Measurements from ENCODE around the gene TLR10. TPM values are rescaled to one million over a fixed set of nuclear protein-coding genes. Genes with fewer than 3 reads are reported as not detected.

Gene TLR10
- total RNA-seq, 1 experiment from 2014 or later = not detected

DNA sequence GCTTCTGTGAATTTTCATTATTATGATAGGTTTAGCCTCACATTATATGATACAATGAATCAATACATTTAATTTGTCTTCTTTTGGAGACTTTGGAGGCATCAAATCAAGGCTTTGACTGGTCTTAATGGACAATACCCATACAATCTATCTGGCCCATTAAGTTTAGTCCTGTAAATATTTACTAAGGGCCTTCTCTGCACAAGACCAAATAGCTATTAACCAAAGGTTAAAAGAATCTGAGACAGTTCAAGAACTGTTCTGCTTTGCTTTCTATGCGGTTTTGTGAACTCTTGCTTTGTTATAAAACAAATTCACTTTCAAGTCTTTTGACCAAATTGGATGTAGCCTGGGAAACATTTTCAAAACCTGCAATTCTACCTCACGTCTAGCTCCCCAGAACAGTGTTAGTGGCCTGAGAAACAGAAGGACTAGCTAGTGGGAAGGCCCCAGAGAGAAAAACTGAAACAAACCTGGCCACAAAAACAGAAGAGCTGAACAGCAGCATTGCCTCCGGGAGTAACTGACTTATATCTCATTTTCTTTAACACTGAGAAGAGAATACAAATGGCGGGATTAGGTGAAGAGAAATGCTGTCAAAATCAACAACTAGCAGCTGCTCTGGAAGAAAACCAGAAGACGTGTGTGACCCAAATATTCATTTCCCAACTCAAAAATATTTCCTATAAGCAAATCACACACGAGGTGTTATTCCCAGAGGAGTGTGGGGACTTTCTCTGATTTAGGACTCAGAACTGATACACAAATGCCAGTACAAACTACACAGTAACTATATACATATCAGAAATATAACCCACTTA is 21.3 kb upstream of the TLR10 start:
- no peaks in the 10 kb centered on the region for H3K4me1 Mint-ChIP-seq (ENCODE audit: low read depth, unreplicated experiment)
- CTCF ChIA-PET = interaction anchor here (0.7 to 1.6 kb wide), 5 partner anchors 21 to 735 kb away, joined by 3 to 8 read pairs (median 3); partner anchors contain the start of gene TLR10
- DNase-seq = no peak
- no peaks in the 10 kb centered on the region for H3K36me3 Mint-ChIP-seq (ENCODE audit: insufficient read depth, unreplicated experiment)
- BruUV-seq (replicated peaks) = no TSS peak
- intact Hi-C loops (cut with micrococcal nuclease; ENCODE audit: unreplicated experiment) = loop anchor here (1.0 to 2.0 kb wide), 2 partner anchors 16 to 43 kb away; no protein-coding TSS in a partner anchor
- peaks cover 8% of the 10 kb centered on the region for H3K9me3 Mint-ChIP-seq (ENCODE audit: low read depth, unreplicated experiment)
- TF ChIP-seq, protein P1, sequence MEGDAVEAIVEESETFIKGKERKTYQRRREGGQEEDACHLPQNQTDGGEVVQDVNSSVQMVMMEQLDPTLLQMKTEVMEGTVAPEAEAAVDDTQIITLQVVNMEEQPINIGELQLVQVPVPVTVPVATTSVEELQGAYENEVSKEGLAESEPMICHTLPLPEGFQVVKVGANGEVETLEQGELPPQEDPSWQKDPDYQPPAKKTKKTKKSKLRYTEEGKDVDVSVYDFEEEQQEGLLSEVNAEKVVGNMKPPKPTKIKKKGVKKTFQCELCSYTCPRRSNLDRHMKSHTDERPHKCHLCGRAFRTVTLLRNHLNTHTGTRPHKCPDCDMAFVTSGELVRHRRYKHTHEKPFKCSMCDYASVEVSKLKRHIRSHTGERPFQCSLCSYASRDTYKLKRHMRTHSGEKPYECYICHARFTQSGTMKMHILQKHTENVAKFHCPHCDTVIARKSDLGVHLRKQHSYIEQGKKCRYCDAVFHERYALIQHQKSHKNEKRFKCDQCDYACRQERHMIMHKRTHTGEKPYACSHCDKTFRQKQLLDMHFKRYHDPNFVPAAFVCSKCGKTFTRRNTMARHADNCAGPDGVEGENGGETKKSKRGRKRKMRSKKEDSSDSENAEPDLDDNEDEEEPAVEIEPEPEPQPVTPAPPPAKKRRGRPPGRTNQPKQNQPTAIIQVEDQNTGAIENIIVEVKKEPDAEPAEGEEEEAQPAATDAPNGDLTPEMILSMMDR (IDR thresholded peaks at IDR 0.05; ENCODE audit: unreplicated experiment) = no peak
- no peak overlapping the region for H3K4me3 Mint-ChIP-seq (ENCODE audit: low read depth, unreplicated experiment)
- H3K27ac Mint-ChIP-seq (ENCODE audit: unreplicated experiment) = no peak overlapping the region
- H3K27me3 Mint-ChIP-seq (ENCODE audit: unreplicated experiment) = no peaks in the 10 kb centered on the region

DNA sequence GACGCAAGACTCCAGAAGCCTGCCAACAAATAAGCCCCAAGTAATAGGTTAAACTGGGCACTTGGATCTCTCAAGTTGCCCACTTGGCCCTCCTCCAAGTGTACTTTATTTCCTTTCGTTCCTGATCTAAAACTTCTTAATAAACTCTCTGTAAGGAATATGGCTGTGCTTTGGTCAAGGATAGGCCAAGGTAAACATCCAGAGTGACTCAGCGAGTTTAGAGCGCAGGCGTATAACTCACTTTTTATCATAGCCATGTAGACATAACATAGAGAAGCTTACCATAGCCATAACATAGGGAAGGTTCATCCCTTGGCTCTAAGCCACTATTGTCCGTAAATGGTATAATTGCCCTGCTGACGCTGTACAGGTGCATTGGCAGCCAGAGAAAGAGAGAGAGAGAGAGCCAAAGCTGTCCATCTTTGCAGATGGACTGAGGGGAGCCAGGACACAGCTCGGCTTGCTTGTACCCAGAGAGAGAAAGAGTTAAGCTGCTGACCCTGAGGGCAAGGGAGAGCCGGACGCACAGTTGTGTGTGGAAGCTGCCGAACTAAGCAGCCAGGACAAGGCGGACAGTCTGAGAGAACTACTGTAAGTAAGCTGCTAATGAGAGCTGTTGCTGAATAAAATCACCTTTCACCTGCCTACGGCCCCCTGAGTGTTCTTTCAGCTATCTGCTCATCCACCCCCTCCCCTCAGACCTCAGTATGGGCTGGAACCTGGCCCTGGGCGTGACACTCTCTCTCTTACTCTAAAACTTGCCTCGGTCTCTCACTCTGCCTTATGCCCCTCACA is 20.0 kb upstream of the TLR10 start:
- no peaks in the 10 kb centered on the region for H3K36me3 Mint-ChIP-seq (ENCODE audit: insufficient read depth, unreplicated experiment)
- intact Hi-C loops (cut with micrococcal nuclease; ENCODE audit: unreplicated experiment) = no loop called here
- DNase-seq = no peak
- CTCF ChIA-PET = interaction anchor here (1.6 kb wide), 1 partner anchor 43 kb away, joined by 6 read pairs; no protein-coding TSS in a partner anchor
- H3K4me3 Mint-ChIP-seq (ENCODE audit: low read depth, unreplicated experiment) = no peak overlapping the region
- BruUV-seq (replicated peaks) = no TSS peak
- TF ChIP-seq, protein P1 (IDR thresholded peaks at IDR 0.05; ENCODE audit: unreplicated experiment) = no peak
- H3K27me3 Mint-ChIP-seq (ENCODE audit: unreplicated experiment) = no peaks in the 10 kb centered on the region
- H3K9me3 Mint-ChIP-seq (ENCODE audit: low read depth, unreplicated experiment) = peaks cover 8% of the 10 kb centered on the region
- H3K27ac Mint-ChIP-seq (ENCODE audit: unreplicated experiment) = no peak overlapping the region
- no peaks in the 10 kb centered on the region for H3K4me1 Mint-ChIP-seq (ENCODE audit: low read depth, unreplicated experiment)

DNA sequence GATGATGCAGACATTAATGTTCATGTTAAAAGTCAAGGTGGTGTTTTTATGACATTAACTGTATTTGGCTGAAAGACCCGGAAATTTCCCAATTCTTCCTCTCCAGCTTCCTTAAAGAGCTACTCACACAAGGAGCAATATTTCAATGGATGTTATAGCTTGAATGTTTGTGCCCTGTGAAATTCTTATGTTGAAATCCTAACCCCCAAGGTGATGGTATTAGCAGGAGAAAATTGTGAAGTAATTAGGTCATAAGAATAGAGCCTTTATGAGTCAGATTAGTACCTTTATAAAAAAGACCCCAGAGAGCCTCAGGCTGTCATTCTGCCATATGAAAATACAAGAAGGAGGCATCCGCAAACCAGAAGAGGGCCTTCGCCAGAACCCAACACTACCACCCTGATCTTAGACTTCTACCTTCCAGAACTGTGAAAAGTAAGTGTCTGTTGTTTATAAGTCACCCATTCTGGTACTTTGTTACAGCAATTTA is 18.2 kb upstream of the TLR10 start:
- no TSS peak for BruUV-seq (replicated peaks)

DNA sequence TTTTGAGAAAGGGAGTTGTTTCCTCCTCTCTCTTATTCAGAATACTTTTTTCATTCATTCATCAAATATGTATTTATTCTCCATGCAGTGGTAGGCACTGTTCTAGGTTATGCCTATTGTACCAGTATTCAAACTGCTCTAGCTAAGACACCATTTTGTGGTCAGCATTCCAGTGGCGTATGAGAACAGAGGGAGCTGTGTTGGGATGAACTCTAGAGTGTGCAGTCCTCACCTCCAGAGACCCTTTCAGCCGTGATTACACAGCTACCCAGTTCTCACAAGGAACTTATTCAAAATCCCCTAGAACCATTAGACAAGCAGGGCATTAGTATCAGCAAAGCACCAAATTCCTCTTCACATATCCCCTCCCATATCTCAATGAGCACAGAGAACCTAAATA is 17.6 kb upstream of the TLR10 start:
- intact Hi-C loops (cut with micrococcal nuclease; ENCODE audit: unreplicated experiment) = no loop called here

More for the DNA sequence above, 18.2 kb upstream of the TLR10 start:
- no peak for DNase-seq
- Mint-ChIP-seq H3K36me3 (ENCODE audit: insufficient read depth, unreplicated experiment) (no peaks in the 10 kb centered on the region), H3K9me3 (ENCODE audit: low read depth, unreplicated experiment) (peaks cover 8% of the 10 kb centered on the region), H3K27me3 (ENCODE audit: unreplicated experiment) (no peaks in the 10 kb centered on the region), H3K4me3 (ENCODE audit: low read depth, unreplicated experiment) (no peak overlapping the region), H3K4me1 (ENCODE audit: low read depth, unreplicated experiment) (no peaks in the 10 kb centered on the region), H3K27ac (ENCODE audit: unreplicated experiment) (no peak overlapping the region)
- TF ChIP-seq, protein P1 (IDR thresholded peaks at IDR 0.05; ENCODE audit: unreplicated experiment) = no peak
- CTCF ChIA-PET = no interaction called here
- intact Hi-C loops (cut with micrococcal nuclease; ENCODE audit: unreplicated experiment) = no loop called here

More for the DNA sequence above, 17.6 kb upstream of the TLR10 start:
- H3K9me3 Mint-ChIP-seq (ENCODE audit: low read depth, unreplicated experiment) = peaks cover 8% of the 10 kb centered on the region
- H3K4me1 Mint-ChIP-seq (ENCODE audit: low read depth, unreplicated experiment) = no peaks in the 10 kb centered on the region
- no peak for DNase-seq
- H3K27ac Mint-ChIP-seq (ENCODE audit: unreplicated experiment) = no peak overlapping the region
- no peak overlapping the region for H3K4me3 Mint-ChIP-seq (ENCODE audit: low read depth, unreplicated experiment)
- H3K27me3 Mint-ChIP-seq (ENCODE audit: unreplicated experiment) = no peaks in the 10 kb centered on the region
- CTCF ChIA-PET = no interaction called here
- no peaks in the 10 kb centered on the region for H3K36me3 Mint-ChIP-seq (ENCODE audit: insufficient read depth, unreplicated experiment)
- TF ChIP-seq, protein P1 (IDR thresholded peaks at IDR 0.05; ENCODE audit: unreplicated experiment) = no peak
- no TSS peak for BruUV-seq (replicated peaks)
